HG03457 (cell line): ENCODE results near the gene SLC2A5.
A peak's percentile ranks its signal among the peaks of the same experiment; 100 is the strongest.
"Not testable (repeated sequence)": the region's sequence is repeated elsewhere in the genome, so short reads cannot be mapped to it uniquely, and the experiment has no call there.

Experiments used
- ATAC-seq: cut with Tn5 transposase; IDR thresholded peaks from one replicate; pipeline ENCODE4 v1.9.1; 2021; ENCODE audit warnings: moderate number of reproducible peaks; ENCODE audit not compliant: unreplicated experiment

Gene SLC2A5

DNA sequence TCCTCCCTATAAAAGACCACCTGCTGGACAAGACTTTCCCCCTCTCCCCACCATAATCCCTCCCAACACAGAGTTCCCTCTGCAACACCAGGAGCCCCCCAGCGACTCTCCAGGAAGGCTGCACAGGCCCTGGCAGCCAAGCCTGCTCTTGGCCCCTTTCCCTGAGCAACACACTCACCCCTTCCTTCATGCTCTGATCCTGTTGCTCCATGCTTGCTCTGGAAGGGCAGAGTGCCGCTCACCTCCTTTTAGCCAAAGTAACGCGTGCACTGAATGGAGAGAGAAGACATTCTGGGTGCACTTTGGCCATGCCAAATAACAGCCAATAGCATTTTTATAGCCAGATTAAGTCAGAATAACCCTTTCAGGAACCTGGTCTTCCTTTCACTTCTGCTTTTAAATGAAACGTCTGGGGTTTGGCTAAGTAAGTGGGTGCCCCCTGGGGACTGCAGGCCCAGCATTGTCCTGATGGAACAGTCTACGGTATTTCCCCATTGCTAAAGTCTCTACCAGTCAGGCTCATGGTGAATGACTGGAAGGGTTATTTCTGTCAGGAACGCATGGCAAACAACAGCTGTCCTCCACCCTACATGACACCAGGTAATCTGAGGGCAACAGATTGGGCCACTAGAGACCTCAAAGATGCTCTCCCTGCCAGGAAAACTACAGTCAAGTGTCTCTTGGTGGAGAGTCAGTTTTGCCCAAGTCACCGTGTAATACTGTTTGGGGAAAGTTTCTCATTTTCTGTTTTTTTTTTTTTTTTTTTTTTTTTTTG is at the start of gene SLC2A5:
TSS of gene SLC2A5 (minus strand) at position 310 of the 775 bp plus-strand sequence. CDS start at position 211, 99 bp downstream.
- ATAC-seq = peak; percentile 88

- no peak for ATAC-seq
Observed at GRCh38 chr1:9118186-9118585, 48.8 kb upstream of the SLC2A5 start.

- no peak for ATAC-seq
Observed at GRCh38 chr1:9115351-9116205, 46.1 kb upstream of the SLC2A5 start.

GRCh38 chr1:9112961-9113880 is 43.8 kb upstream of the SLC2A5 start:
- ATAC-seq = no peak

GRCh38 chr1:9111957-9112356 is 42.5 kb upstream of the SLC2A5 start:
- no peak for ATAC-seq

GRCh38 chr1:9111357-9111691 is 41.9 kb upstream of the SLC2A5 start:
- ATAC-seq = no peak

- ATAC-seq = no peak
Observed at GRCh38 chr1:9110669-9111356, 41.4 kb upstream of the SLC2A5 start.

DNA sequence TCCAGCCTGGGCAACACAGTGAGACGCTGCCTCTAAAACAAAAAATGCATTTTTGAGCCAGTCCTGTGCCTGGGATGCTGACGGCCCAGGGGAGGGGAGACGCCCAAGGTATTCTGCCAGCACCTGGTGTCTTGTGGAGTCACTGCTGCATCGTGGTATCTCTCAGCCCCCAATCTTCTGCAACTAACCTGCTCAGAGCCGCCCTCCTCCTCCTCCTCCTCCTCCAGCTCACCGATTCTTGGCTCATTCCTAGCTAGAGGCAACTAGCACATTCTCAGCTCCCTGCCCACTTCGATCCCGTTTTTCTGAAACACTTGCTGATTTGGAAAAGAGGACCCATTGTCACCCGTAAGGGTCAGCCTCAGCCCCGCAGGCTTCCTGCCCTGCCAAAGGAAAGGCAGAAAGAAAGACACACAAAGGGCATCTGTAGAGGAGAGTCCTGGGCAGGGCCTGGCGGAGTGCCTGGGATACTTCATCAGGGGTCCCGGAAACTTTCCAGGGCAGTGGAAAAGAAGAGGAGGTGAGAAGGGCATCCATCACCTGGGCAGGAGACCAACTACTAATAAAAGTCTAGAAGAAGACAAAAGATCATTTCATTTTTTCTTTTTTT is 38.7 kb upstream of the SLC2A5 start:
- no peak for ATAC-seq

- no peak for ATAC-seq
Observed at GRCh38 chr1:9107136-9107535, 37.7 kb upstream of the SLC2A5 start.

GRCh38 chr1:9106286-9106685 is 36.9 kb upstream of the SLC2A5 start:
- ATAC-seq = no peak

GRCh38 chr1:9105336-9105867 is 36.0 kb upstream of the SLC2A5 start:
- ATAC-seq = no peak

DNA sequence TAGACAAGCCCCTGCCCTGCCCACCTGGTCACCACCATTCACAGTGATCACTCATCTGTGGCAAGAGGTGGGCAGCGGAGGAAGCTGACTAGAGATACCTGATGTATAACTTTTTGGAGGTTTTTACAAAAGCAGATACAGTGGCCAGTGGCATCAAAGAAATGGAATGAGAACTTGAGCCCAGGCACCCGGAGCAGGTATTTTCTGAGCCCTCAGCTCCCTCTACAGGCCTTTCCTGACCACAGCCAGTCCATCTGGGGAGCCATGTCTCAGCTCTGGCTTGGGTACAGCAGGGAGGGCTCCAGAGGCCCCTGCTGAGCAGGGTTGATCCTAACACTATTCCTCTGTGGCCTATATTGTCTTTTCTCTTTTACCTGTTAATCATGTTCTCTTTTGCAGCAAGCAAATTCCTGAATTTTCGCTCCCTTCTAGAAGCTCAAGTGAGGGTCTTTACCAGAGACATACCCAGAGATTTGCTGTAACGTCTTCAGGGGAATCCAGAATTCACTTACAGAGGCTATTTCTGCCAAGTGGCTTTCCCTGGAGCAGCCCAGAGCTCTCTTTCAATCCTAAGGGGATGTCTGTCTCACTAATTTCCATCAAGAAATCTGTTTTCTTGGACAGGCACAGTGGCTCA is 32.2 kb upstream of the SLC2A5 start:
- ATAC-seq = no peak

DNA sequence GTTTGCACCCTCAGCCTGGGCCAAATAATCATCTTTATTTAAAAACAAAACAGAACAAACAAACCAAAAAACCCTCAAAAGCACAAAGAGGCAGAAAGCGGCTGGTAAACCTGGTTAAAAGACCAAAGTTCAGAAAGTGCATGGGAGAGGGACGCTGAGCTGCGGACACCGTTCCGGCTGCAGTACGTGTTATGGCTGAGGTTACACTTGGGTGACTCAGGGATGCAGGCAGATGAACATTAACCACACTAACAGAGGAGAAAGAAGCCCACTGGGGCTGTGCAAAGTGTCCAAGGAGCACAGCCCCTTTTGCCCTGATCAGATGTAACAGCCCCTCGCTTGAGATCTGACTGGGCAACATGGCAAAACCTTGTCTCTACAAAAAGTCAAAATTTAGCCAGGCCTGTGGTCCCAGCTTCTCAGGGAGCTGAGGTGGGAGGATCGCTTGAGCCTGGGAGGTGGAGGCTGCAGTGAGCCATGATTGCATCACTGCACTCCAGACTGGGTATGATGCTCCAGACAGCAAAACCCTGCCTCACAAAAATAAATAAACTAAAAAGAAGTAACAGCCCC is 31.1 kb upstream of the SLC2A5 start:
- no peak for ATAC-seq

DNA sequence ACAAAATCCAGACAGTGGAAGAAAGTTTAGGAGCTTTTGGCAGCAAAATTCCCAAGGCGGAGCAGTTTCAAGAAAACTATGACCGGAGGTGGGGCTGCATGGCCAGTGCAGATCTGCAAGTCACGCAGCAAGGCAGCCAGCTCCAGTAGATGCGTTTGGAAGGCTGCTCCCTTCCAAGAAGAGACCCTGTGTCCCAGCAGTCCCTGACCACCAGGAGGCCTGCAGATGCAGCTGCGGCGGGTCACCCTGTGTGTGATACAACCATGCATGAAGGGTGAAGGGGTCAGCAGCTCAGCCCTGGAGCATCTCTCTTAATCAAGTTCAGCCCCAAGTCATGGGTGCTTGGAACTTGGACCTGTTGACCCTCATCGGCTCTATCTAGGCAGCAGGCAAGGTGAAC is 30.1 kb upstream of the SLC2A5 start:
- no peak for ATAC-seq

DNA sequence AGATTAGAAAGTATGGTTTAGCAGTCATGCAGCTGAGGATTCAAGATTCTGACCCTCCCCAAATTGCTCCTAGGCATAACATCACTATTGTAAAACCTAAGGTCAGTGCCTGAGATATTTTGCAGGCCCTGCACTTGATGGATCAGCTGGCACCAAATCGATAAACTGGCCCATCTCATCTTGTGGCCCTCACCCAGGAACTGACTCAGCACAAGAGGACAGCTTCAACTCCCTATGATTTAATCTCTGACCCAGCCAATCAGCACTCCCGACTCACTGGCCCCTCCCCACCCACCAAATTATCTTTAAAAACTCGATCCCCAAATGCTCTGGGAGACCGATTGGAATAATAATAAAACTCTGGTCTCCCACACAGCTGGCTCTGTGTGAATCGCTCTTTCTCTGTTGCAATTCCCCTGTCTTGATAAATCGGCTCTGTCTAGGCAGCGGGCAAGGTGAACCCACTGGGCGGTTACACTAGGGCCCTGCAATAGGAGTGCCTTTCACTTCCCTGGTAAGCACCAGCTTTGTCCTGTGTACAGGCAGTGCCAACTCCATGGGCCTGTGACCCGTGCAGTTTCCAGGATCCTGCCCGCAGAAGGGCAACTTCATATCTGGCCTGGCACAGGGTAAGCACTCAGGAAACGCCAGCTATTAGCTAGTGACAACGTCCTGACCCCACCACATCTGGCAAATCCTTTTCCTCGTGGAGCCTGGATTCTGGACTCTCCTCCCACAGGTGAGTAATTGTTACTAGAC is 28.7 kb upstream of the SLC2A5 start:
- ATAC-seq = no peak

DNA sequence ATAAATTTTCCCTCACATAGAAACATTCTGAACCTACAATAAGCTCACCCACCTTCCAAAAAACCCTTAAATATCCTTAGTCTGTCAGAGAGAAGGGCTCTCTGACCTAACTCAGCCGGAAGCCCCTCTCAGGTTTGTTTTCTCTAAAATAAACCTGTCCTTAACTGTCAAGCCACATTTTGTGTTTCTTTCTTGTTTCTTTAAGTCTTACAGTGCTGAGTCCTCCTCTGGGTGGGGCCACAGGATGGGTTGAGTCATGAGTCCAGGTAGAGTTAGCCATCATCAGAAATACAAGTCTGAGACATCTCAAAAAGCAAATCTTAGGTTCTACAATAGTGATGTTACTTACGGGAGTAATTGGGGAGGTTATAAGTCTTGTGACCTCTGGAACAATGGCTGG is 26.4 kb upstream of the SLC2A5 start:
- no peak for ATAC-seq

GRCh38 chr1:9093996-9094595 is 24.7 kb upstream of the SLC2A5 start:
- not testable (repeated sequence) for ATAC-seq

DNA sequence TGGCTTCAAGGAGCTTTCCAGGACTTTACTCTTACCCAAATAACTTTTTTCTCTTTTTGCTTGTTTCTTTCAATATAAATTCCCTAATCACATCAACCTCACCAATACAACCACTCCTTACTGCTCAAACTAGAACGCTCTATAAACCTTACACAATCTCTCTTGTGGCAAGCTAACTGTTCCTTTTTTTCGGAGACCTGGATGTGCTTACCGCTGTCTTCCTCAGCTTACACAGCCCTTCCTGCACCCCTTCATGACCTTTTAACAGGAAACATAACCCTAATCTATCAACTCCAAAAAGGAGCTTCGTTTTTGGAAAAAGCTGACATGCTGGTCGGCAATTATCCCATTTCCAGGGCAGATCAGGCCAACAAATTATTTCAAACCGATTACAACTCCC is 24.1 kb upstream of the SLC2A5 start:
- no peak for ATAC-seq
